B cell (primary cell): ENCODE measurements around the gene ARHGAP28.

Source experiments
- CTCF ChIP-seq: fragments of 200-600 bp; IDR thresholded peaks from one replicate; pipeline ENCODE4 v1.8.0; 2022; ENCODE audit warnings: antibody characterized with exemption, mild to moderate bottlenecking
- EZH2 ChIP-seq: IDR thresholded peaks from 2 replicates; pipeline ENCODE4 v1.6.1; 2012; ENCODE audit warnings: borderline replicate concordance, low read depth, mild to moderate bottlenecking, moderate library complexity, low read length; ENCODE audit not compliant: insufficient read depth, poor library complexity, severe bottlenecking

- no peak for TF ChIP-seq EZH2
- TF ChIP-seq CTCF: no peak
Measured at GRCh38 chr18:6734726-6735430, 5.4 kb downstream of the ARHGAP28 start.
